HG03521 (cell line): ENCODE results near the gene CHPF.

ENCODE experiments used
- ATAC-seq: cut with Tn5 transposase; IDR thresholded peaks from one replicate; pipeline ENCODE4 v1.9.1; 2021; ENCODE audit warnings: mild to moderate bottlenecking, moderate library complexity; ENCODE audit not compliant: unreplicated experiment

The CHPF gene

GRCh38 chr2:219552382-219553167 is 9.0 kb upstream of the CHPF start:
- peak; percentile 92 for ATAC-seq

- ATAC-seq = no peak
Observed at GRCh38 chr2:219551441-219552381, 8.1 kb upstream of the CHPF start.

GRCh38 chr2:219549619-219550018 is 6.0 kb upstream of the CHPF start:
- ATAC-seq = no peak

GRCh38 chr2:219548990-219549389 is 5.4 kb upstream of the CHPF start:
- no peak for ATAC-seq

- no peak for ATAC-seq
Observed at GRCh38 chr2:219547621-219548020, 4.0 kb upstream of the CHPF start.

- ATAC-seq = no peak
Observed at GRCh38 chr2:219545943-219546352, 2.3 kb upstream of the CHPF start.

GRCh38 chr2:219545295-219545942 is 1.8 kb upstream of the CHPF start:
- ATAC-seq = no peak

GRCh38 chr2:219544567-219544966 is 958 bp upstream of the CHPF start:
- no peak for ATAC-seq

GRCh38 chr2:219542931-219543595 is 546 bp downstream of the CHPF start:
- peak; percentile 32 for ATAC-seq

GRCh38 chr2:219541611-219542180 is 1.9 kb downstream of the CHPF start:
- ATAC-seq = peak; percentile 29

GRCh38 chr2:219540784-219541504 is 2.7 kb downstream of the CHPF start:
- ATAC-seq = no peak

GRCh38 chr2:219539926-219540678 is 3.5 kb downstream of the CHPF start:
- no peak for ATAC-seq

- no peak for ATAC-seq
Observed at GRCh38 chr2:219538956-219539788, 4.4 kb downstream of the CHPF start.

GRCh38 chr2:219538504-219538951 is 5.1 kb downstream of the CHPF start:
- no peak for ATAC-seq

- ATAC-seq = no peak
Observed at GRCh38 chr2:219537657-219538488, 5.7 kb downstream of the CHPF start.

- ATAC-seq = no peak
Observed at GRCh38 chr2:219536967-219537366, 6.6 kb downstream of the CHPF start.

GRCh38 chr2:219536425-219536824 is 7.2 kb downstream of the CHPF start:
- no peak for ATAC-seq
